ENCODE data around the gene BFSP1.

Gene BFSP1

GRCh38 chr20:17493173-17493572 lies 38.0 kb downstream of the BFSP1 start:
- no peak for DNase-seq

- no peak for DNase-seq
These were observed 39.7 kb downstream of the BFSP1 start for GRCh38 chr20:17491488-17491887.

GRCh38 chr20:17491041-17491440 lies 40.1 kb downstream of the BFSP1 start:
- no peak for DNase-seq

GRCh38 chr20:17490501-17490900 lies 40.7 kb downstream of the BFSP1 start:
- DNase-seq = no peak

- no peak for DNase-seq
These were observed 42.1 kb downstream of the BFSP1 start for GRCh38 chr20:17488916-17489600.

- DNase-seq = no peak
These were observed 46.2 kb downstream of the BFSP1 start for GRCh38 chr20:17485017-17485416.

GRCh38 chr20:17482536-17482935 lies 48.6 kb downstream of the BFSP1 start:
- no peak for DNase-seq

- no peak for DNase-seq
These were observed 49.5 kb downstream of the BFSP1 start for GRCh38 chr20:17481661-17482060.

GRCh38 chr20:17480696-17481095 lies 50.5 kb downstream of the BFSP1 start:
- no peak for DNase-seq

GRCh38 chr20:17479063-17479657 lies 52.0 kb downstream of the BFSP1 start:
- no peak for DNase-seq

- DNase-seq = no peak
These were observed 57.5 kb downstream of the BFSP1 start for GRCh38 chr20:17473659-17474058.

- DNase-seq = no peak
These were observed 59.5 kb downstream of the BFSP1 start for GRCh38 chr20:17471606-17472187.

- DNase-seq = no peak
These were observed 60.2 kb downstream of the BFSP1 start for GRCh38 chr20:17470973-17471372.

- DNase-seq = no peak
These were observed 60.7 kb downstream of the BFSP1 start for GRCh38 chr20:17470521-17470920.

- no peak for DNase-seq
These were observed 61.7 kb downstream of the BFSP1 start for GRCh38 chr20:17469246-17470030.

GRCh38 chr20:17468073-17468840 lies 62.9 kb downstream of the BFSP1 start:
- no peak for DNase-seq

- no peak for DNase-seq
These were observed 64.0 kb downstream of the BFSP1 start for GRCh38 chr20:17467120-17467655.

- no peak for DNase-seq
These were observed 64.5 kb downstream of the BFSP1 start for GRCh38 chr20:17466641-17467040.

- no peak for DNase-seq
These were observed 65.9 kb downstream of the BFSP1 start for GRCh38 chr20:17465236-17465635.

- no peak for DNase-seq
These were observed 67.5 kb downstream of the BFSP1 start for GRCh38 chr20:17463711-17464110.

- no peak for DNase-seq
These were observed 69.2 kb downstream of the BFSP1 start for GRCh38 chr20:17461941-17462340.

GRCh38 chr20:17460119-17460518 lies 71.1 kb downstream of the BFSP1 start:
- DNase-seq = peak; percentile 10

Measured in activated CD4-positive, alpha-beta T cell treated with anti-CD3 and anti-CD28 coated beads, Interleukin-2, Interleukin-6, amounts not matched to agents 100 ng/mL and 50 ng/mL, durations not matched to agents 16 hours and 8 hours (primary cell).